ENCODE measurements around the gene S1PR3.

DNA sequence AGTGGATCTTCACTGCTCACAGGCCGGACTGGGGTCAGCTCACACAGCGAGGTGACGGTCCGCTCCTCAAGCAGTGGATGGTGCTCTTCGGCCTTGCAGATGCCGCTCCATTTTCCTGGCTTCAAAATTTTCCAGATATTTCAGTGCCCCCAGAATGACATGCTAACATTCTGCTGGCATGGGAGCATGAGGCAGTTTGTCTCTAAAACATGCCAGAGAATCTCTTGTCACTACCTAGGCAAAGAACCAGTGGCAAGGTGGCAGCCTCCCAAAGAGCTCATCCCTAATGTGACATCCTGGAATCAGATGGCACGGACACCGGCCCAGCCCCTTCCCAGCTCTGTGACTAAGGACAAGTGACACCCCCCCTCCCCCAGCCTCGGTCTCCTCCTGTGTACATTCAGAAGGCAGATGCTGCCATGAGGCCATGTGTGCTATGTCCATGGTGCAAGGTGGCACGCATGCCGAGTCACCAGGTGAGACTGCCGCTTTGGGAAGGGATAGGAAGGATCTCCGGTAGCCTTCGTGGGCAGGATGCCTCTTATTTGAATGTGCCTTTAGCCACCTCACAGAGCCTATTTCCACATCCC lies 2.7 kb downstream of the S1PR3 start:
- no peak for TF ChIP-seq RAD21 (IDR thresholded peaks at IDR 0.05)
- TF ChIP-seq EGR1 (IDR thresholded peaks at IDR 0.05; ENCODE audit: low read depth in 2 of 2), result no peak
- TF ChIP-seq, protein P1, sequence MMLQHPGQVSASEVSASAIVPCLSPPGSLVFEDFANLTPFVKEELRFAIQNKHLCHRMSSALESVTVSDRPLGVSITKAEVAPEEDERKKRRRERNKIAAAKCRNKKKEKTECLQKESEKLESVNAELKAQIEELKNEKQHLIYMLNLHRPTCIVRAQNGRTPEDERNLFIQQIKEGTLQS (IDR thresholded peaks at IDR 0.05), result no peak
- no peak for TF ChIP-seq GABPA (IDR thresholded peaks at IDR 0.05 in 1 of 2, conservative IDR thresholded peaks at IDR 0.05 in 1 of 2)
- TF ChIP-seq, protein P2, sequence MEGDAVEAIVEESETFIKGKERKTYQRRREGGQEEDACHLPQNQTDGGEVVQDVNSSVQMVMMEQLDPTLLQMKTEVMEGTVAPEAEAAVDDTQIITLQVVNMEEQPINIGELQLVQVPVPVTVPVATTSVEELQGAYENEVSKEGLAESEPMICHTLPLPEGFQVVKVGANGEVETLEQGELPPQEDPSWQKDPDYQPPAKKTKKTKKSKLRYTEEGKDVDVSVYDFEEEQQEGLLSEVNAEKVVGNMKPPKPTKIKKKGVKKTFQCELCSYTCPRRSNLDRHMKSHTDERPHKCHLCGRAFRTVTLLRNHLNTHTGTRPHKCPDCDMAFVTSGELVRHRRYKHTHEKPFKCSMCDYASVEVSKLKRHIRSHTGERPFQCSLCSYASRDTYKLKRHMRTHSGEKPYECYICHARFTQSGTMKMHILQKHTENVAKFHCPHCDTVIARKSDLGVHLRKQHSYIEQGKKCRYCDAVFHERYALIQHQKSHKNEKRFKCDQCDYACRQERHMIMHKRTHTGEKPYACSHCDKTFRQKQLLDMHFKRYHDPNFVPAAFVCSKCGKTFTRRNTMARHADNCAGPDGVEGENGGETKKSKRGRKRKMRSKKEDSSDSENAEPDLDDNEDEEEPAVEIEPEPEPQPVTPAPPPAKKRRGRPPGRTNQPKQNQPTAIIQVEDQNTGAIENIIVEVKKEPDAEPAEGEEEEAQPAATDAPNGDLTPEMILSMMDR (IDR thresholded peaks at IDR 0.05; ENCODE audit: low read depth, low read length, missing input control), result no peak
- TF ChIP-seq SP1 (IDR thresholded peaks at IDR 0.05), result no peak
- TF ChIP-seq TAF1 (conservative IDR thresholded peaks at IDR 0.05), result no peak
- TF ChIP-seq, protein P3, sequence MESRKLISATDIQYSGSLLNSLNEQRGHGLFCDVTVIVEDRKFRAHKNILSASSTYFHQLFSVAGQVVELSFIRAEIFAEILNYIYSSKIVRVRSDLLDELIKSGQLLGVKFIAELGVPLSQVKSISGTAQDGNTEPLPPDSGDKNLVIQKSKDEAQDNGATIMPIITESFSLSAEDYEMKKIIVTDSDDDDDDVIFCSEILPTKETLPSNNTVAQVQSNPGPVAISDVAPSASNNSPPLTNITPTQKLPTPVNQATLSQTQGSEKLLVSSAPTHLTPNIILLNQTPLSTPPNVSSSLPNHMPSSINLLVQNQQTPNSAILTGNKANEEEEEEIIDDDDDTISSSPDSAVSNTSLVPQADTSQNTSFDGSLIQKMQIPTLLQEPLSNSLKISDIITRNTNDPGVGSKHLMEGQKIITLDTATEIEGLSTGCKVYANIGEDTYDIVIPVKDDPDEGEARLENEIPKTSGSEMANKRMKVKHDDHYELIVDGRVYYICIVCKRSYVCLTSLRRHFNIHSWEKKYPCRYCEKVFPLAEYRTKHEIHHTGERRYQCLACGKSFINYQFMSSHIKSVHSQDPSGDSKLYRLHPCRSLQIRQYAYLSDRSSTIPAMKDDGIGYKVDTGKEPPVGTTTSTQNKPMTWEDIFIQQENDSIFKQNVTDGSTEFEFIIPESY (IDR thresholded peaks at IDR 0.05), result no peak
- TF ChIP-seq, protein P4, sequence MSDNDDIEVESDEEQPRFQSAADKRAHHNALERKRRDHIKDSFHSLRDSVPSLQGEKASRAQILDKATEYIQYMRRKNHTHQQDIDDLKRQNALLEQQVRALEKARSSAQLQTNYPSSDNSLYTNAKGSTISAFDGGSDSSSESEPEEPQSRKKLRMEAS (IDR thresholded peaks at IDR 0.05), result no peak
- TF ChIP-seq JUND (IDR thresholded peaks at IDR 0.05), result no peak
- TF ChIP-seq FOXA1 (IDR thresholded peaks at IDR 0.05), result no peak
- no peak for TF ChIP-seq RXRA (IDR thresholded peaks at IDR 0.05)
- TF ChIP-seq, protein P5, sequence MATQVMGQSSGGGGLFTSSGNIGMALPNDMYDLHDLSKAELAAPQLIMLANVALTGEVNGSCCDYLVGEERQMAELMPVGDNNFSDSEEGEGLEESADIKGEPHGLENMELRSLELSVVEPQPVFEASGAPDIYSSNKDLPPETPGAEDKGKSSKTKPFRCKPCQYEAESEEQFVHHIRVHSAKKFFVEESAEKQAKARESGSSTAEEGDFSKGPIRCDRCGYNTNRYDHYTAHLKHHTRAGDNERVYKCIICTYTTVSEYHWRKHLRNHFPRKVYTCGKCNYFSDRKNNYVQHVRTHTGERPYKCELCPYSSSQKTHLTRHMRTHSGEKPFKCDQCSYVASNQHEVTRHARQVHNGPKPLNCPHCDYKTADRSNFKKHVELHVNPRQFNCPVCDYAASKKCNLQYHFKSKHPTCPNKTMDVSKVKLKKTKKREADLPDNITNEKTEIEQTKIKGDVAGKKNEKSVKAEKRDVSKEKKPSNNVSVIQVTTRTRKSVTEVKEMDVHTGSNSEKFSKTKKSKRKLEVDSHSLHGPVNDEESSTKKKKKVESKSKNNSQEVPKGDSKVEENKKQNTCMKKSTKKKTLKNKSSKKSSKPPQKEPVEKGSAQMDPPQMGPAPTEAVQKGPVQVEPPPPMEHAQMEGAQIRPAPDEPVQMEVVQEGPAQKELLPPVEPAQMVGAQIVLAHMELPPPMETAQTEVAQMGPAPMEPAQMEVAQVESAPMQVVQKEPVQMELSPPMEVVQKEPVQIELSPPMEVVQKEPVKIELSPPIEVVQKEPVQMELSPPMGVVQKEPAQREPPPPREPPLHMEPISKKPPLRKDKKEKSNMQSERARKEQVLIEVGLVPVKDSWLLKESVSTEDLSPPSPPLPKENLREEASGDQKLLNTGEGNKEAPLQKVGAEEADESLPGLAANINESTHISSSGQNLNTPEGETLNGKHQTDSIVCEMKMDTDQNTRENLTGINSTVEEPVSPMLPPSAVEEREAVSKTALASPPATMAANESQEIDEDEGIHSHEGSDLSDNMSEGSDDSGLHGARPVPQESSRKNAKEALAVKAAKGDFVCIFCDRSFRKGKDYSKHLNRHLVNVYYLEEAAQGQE (IDR thresholded peaks at IDR 0.05), result no peak
